ENCODE data around the gene SNX5. TPM values are rescaled to one million over a fixed set of nuclear protein-coding genes. Genes with fewer than 3 reads are reported as not detected.

SNX5 gene
- total RNA-seq, 1 experiment from 2014 or later, result 188 TPM

GRCh38 chr20:17936286-17936760 lies 32.3 kb downstream of the SNX5 start:
- H3K4me1 ChIP-seq (ENCODE audit: insufficient read depth, low read length, poor library complexity, severe bottlenecking), result no peaks in the 10 kb centered on the region
- POLR2A ChIA-PET (ENCODE audit: low non-redundant PET), result no interaction called here
- no peaks in the 10 kb centered on the region for H3K9me3 ChIP-seq (ENCODE audit: low read depth, low read length, poor library complexity, severe bottlenecking)
- H3K27ac ChIP-seq (ENCODE audit: low read depth, low read length, poor library complexity, severe bottlenecking), result no peak overlapping the region
- H3K36me3 ChIP-seq (ENCODE audit: insufficient read depth, low read length, poor library complexity, severe bottlenecking), result peaks cover 8% of the 10 kb centered on the region
- TF ChIP-seq CTCF (conservative IDR thresholded peaks at IDR 0.05; ENCODE audit: low read depth, low read length), result no peak
- TF ChIP-seq EZH2 (IDR thresholded peaks at IDR 0.05; ENCODE audit: borderline replicate concordance, low read depth, low read length, poor library complexity, severe bottlenecking), result no peak
- H3K4me3 ChIP-seq (ENCODE audit: low read depth, low read length, poor library complexity, severe bottlenecking), result no peak overlapping the region
- DNase-seq (ENCODE audit: low spot score), result no peak
- BruUV-seq (replicated peaks), result no TSS peak
- CTCF ChIA-PET, result no interaction called here
- H3K27me3 ChIP-seq (replicated peaks; ENCODE audit: insufficient read depth, low read depth, low read length, poor library complexity), result no peaks in the 10 kb centered on the region
- intact Hi-C loops (cut with micrococcal nuclease; ENCODE audit: unreplicated experiment), result no loop called here

- H3K27ac ChIP-seq (ENCODE audit: low read depth, low read length, poor library complexity, severe bottlenecking), result no peak overlapping the region
These were observed 32.8 kb downstream of the SNX5 start for GRCh38 chr20:17935761-17936160.

GRCh38 chr20:17935186-17935585 lies 33.4 kb downstream of the SNX5 start:
- TF ChIP-seq CTCF (conservative IDR thresholded peaks at IDR 0.05; ENCODE audit: low read depth, low read length) (no peak), EZH2 (IDR thresholded peaks at IDR 0.05; ENCODE audit: borderline replicate concordance, low read depth, low read length, poor library complexity, severe bottlenecking) (no peak)
- no peaks in the 10 kb centered on the region for H3K27me3 ChIP-seq (replicated peaks; ENCODE audit: insufficient read depth, low read depth, low read length, poor library complexity)
- CTCF ChIA-PET, result no interaction called here
- no peak overlapping the region for H3K4me3 ChIP-seq (ENCODE audit: low read depth, low read length, poor library complexity, severe bottlenecking)
- intact Hi-C loops (cut with micrococcal nuclease; ENCODE audit: unreplicated experiment), result no loop called here
- DNase-seq (ENCODE audit: low spot score), result no peak
- no peak overlapping the region for H3K27ac ChIP-seq (ENCODE audit: low read depth, low read length, poor library complexity, severe bottlenecking)
- POLR2A ChIA-PET (ENCODE audit: low non-redundant PET), result no interaction called here
- H3K4me1 ChIP-seq (ENCODE audit: insufficient read depth, low read length, poor library complexity, severe bottlenecking), result no peaks in the 10 kb centered on the region
- H3K9me3 ChIP-seq (ENCODE audit: low read depth, low read length, poor library complexity, severe bottlenecking), result no peaks in the 10 kb centered on the region
- H3K36me3 ChIP-seq (ENCODE audit: insufficient read depth, low read length, poor library complexity, severe bottlenecking), result no peaks in the 10 kb centered on the region
- no TSS peak for BruUV-seq (replicated peaks)

More at GRCh38 chr20:17935761-17936160, 32.8 kb downstream of the SNX5 start:
- H3K36me3 ChIP-seq (ENCODE audit: insufficient read depth, low read length, poor library complexity, severe bottlenecking), result peaks cover 2% of the 10 kb centered on the region
- H3K9me3 ChIP-seq (ENCODE audit: low read depth, low read length, poor library complexity, severe bottlenecking), result no peaks in the 10 kb centered on the region
- H3K4me3 ChIP-seq (ENCODE audit: low read depth, low read length, poor library complexity, severe bottlenecking), result no peak overlapping the region
- TF ChIP-seq CTCF (conservative IDR thresholded peaks at IDR 0.05; ENCODE audit: low read depth, low read length), result no peak
- no peak for TF ChIP-seq EZH2 (IDR thresholded peaks at IDR 0.05; ENCODE audit: borderline replicate concordance, low read depth, low read length, poor library complexity, severe bottlenecking)
- no peaks in the 10 kb centered on the region for H3K4me1 ChIP-seq (ENCODE audit: insufficient read depth, low read length, poor library complexity, severe bottlenecking)
- intact Hi-C loops (cut with micrococcal nuclease; ENCODE audit: unreplicated experiment), result no loop called here
- no peak for DNase-seq (ENCODE audit: low spot score)
- ChIA-PET CTCF (no interaction called here), POLR2A (ENCODE audit: low non-redundant PET) (no interaction called here)
- no peaks in the 10 kb centered on the region for H3K27me3 ChIP-seq (replicated peaks; ENCODE audit: insufficient read depth, low read depth, low read length, poor library complexity)
- BruUV-seq (replicated peaks), result no TSS peak
